Stimulated activated CD8-positive, alpha-beta memory T cell treated with anti-CD3 and anti-CD28 coated beads, Interleukin-2, amount 100 ng/mL, for 48 hours (primary cell): ENCODE measurements around the gene ZNF117.
A peak's percentile ranks its signal among the peaks of the same experiment; 100 is the strongest.
"Not testable (repeated sequence)": the region's sequence is repeated elsewhere in the genome, so short reads cannot be mapped to it uniquely, and the experiment has no call there.

Source experiments
- DNase-seq, 2 donors: peaks; one replicate each; pipeline ENCODE4 v3.0.0-alpha.2; 2020; ENCODE audit warnings: low read depth in 2 of 2

The ZNF117 gene

DNA sequence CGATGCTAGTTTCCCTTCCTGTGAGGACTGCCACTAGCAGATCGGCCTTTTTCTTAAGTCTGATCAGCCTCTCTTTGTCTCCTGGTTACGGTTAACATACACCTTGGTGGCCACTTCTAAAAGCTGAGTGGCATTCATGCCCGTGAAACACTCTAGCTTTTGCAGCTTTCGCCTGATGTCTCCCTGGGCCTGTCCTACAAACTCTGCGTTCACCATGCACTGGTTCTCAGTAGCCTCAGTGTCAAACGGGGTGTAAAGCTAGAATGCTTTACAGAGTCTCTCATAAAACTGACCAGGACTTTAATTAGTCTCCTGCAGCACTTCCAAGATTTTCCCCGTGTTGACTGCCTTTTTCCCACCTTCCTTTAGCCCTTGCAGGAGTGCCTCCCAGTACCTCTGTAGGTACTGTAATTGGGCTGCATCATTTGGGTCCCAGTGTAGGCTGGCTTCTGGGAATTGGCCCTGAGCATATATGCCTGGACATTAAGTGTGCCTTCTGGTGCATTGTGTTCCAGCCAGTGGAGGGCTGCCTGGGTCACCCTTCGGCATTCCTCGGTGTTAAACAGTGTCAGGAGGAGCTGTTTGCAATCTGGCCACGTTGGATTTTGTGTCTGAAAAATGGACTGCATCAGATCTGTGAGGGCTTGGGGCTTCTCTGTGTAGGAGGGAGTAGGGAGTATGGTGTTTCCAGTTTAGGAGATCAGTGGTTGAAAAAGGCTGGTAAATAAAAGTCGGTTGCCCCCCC lies 6.5 kb upstream of the ZNF117 start:
- no peak for DNase-seq

- DNase-seq: no peak
Observed at GRCh38 chr7:64996305-64996704, 5.5 kb upstream of the ZNF117 start.

DNA sequence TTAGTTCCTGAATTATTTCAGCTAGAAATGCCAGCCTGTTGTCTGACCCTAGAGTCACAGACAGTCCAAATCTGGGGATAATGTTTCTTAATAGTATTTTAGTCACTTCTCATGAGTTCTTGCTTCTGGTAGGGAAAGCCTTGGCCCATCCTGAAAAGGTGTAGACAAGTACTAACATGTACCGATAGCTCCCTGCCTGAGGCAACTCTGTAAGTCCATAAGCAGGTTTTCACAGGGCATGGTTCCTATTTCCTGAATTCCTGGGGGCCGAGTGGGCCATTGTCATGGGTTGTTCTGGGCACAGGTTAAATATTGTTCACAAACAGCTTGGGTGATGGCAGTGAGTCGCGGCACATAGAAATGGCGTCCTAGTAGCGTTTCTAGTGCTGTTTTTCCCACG lies 3.1 kb upstream of the ZNF117 start:
- DNase-seq: no peak

GRCh38 chr7:64992971-64993370 lies 2.1 kb upstream of the ZNF117 start:
- DNase-seq: no peak

GRCh38 chr7:64990216-64990615 lies 620 bp downstream of the ZNF117 start:
- DNase-seq: no peak

GRCh38 chr7:64978497-64979203 lies 12.2 kb downstream of the ZNF117 start:
- no peak for DNase-seq

DNA sequence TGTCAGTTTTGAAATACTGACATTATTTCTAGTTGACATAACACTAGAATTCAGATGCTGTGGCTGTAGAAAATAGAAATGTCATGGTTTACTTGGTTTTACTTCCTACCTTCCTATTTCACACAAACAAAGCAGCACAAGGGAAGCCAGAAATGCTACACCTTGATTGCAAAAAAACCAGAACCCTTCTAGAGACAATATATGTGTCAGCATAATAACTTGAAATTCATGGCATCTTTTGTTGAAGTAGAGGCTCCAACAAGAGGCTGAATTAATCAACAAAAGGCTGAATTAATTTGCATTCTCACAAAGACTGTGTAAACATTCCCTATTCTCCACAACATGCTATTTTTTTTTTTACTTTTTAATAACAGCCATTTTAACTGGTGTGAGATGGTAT lies 25.2 kb downstream of the ZNF117 start:
- DNase-seq: no peak

GRCh38 chr7:64959072-64959747 lies 31.6 kb downstream of the ZNF117 start:
- no peak for DNase-seq

DNA sequence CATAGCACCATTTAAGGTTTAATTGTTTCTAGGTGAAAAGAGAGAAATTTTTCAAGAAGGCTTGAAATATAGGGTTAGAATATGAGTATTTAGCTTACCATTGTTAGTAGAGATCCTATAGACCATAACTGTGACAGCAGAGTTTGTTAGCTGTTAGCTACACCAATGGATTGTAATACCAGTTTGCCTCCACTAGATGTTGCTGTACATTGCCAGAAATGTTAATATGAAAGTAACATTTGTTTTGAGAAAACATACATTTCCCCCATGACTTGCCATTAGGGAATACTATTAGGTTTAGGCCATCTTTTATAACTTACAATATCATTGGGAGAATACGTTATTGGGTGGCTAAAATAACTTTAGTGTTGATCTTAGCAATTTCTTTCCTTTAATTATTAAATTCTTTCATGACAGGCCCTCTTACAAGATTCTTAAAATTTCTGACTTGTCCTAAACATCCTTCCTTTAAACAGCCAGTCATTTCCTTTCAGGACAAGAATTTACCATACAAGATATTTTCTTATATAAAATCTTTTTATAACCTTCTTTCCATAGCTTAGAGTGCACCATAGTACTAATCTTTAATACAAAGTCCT lies 39.5 kb downstream of the ZNF117 start:
- no peak for DNase-seq

DNA sequence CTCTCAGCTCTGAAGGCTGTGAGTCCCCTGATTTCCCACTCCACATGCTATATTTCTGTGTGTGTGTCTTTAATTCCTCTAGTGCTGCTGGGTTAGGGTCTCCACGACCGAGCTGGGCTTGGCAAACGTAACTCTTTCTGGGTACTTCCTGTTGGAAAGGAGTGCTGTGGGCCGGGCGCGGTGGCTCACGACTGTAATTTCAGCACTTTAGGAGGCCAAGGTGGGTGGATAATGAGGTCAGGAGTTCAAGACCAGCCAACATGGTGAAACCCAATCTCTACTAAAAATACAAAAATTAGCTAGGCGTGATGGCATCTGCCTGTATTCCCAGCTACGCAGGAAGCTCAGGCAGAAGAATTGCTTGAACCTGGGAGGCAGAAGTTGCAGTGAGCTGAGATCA lies 40.2 kb downstream of the ZNF117 start:
- not testable (repeated sequence) for DNase-seq

DNA sequence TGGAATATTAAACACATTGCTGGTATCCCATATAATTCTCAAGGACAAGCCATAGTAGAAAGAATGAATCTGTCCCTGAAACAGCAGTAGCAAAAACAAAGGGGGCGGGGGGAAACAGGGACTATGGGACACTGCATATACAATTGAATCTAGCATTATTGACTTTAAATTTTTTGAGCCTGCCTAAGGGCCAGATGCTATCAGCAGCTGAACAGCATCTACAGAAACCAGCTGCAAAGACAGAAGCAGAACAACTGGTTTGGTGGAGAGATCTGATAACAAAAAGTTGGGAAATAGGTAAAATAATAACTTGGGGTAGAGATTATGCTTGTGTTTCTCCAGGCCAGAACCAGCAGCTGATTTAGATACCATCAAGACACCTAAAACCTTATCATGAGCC lies 42.1 kb downstream of the ZNF117 start:
- not testable (repeated sequence) for DNase-seq

GRCh38 chr7:64947252-64948000 lies 43.4 kb downstream of the ZNF117 start:
- no peak for DNase-seq

- peak in 1 of 2 donors; percentile 13 for DNase-seq
Observed at GRCh38 chr7:64946772-64947171, 44.1 kb downstream of the ZNF117 start.

GRCh38 chr7:64945503-64946175 lies 45.2 kb downstream of the ZNF117 start:
- DNase-seq: no peak

GRCh38 chr7:64944667-64945502 lies 46.0 kb downstream of the ZNF117 start:
- not testable (repeated sequence) for DNase-seq

- not testable (repeated sequence) for DNase-seq
Observed at GRCh38 chr7:64940021-64940420, 50.8 kb downstream of the ZNF117 start.

- no peak for DNase-seq
Observed at GRCh38 chr7:64938540-64938939, 52.3 kb downstream of the ZNF117 start.

GRCh38 chr7:64934478-64934877 lies 56.4 kb downstream of the ZNF117 start:
- DNase-seq: no peak

DNA sequence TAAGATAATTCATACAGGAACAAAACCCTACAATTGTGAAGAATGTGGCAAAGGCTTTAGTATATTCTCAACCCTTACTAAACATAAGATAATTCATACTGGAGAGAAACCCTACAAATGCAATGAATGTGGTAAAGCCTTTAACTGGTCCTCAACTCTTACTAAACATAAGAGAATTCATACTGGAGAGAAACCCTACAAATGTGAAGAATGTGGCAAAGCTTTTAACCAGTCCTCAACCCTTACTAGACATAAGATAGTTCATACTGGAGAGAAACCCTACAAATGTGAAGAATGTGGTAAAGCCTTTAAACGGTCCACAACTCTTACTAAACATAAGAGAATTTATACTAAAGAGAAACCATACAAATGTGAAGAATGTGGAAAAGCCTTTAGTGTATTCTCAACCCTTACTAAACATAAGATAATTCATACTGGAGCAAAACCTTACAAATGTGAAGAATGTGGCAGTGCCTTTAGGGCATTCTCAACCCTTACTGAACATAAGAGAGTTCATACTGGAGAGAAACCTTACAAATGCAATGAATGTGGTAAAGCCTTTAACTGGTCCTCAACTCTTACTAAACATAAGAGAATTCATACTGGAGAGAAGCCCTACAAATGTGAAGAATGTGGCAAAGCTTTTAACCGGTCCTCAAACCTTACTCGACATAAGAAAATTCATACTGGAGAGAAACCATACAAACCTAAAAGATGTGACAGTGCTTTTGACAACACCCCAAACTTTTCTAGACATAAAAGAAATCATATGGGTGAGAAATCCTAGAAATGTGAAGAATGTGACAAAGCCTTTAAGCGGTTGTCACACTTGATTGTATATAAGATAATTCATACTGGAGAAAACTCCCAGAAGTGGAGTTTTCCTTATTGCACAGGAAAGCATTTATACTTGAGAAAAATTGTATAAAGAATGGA lies 62.3 kb downstream of the ZNF117 start:
- DNase-seq: not testable (repeated sequence)
